GM12801 (cell line): ENCODE results near the gene MMP17.

Experiments
- CTCF ChIP-seq: IDR thresholded peaks from one replicate; pipeline ENCODE4 v1.5.1; 2011; ENCODE audit warnings: control low read depth; ENCODE audit not compliant: insufficient read length; ENCODE audit errors: extremely low read depth

MMP17 gene

DNA sequence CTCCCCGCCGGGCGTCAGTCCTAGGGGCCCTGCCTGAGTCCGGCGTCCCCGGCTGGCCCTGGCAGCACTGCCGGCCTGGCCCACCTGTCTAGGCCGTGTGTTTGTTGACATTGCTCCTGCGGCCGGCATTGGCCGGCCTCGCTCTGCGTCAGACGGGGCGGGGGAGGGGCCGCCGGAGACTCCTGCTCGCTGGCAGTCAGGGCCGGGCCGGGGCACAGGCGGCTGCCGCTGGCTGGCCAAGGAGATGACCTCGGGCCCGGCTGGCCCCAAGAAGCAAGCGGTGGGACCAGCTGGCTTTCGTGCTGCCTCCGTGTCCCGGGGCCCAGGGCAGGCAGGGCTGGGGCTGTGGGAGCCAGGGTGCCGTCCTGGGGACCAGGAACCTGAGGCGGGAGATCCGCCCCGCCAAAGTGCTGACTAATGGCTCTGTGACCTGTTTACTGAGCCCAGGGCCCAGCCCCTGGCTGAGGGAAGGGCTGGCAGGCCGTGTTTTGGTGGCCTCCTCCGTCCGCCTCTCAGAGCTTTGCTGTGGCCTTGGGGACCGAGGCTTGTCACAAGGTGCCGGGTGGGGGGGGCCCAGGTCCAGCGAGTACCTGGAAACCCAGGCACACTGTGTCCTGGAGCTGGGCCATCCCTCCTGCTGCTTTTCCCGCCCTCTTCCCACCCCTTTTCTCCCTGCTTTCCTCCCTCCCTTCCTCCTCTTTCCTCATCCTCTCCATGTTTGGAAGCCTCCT lies 68.1 kb downstream of the MMP17 start:
- TF ChIP-seq CTCF: no peak

- no peak for TF ChIP-seq CTCF
Measured at GRCh38 chr12:131896811-131897270, 68.6 kb downstream of the MMP17 start.

DNA sequence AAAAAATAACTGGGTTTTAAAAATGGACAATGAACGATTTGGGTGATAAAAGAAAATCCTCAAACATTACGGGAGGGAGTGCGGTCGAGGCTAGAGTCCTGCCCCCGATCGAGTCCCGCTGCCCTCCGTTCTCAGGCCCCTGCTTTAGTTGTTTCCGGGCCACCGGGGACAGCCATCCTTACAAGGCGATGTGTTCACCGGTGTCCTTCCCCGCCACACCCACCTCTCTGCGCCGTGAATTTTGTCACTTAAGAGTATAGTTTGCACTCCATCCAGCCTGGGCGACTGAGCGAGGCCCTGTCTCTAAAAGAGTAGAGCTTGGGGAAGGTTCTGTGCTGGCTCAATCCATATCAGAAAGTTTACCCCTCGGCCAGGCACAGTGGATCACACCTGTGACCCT lies 69.1 kb downstream of the MMP17 start:
- no peak for TF ChIP-seq CTCF

- no peak for TF ChIP-seq CTCF
Measured at GRCh38 chr12:131897875-131898274, 69.7 kb downstream of the MMP17 start.

- no peak for TF ChIP-seq CTCF
Measured at GRCh38 chr12:131900397-131900796, 72.2 kb downstream of the MMP17 start.
